HepG2 (cell line): ENCODE measurements around the gene CDC37. TPM values are rescaled to one million over a fixed set of nuclear protein-coding genes. Genes with fewer than 3 reads are reported as not detected.

Experiments
- ATAC-seq: fragments of 200-7000 bp; cut with Tn5 transposase; 3 replicates; pipeline ENCODE4 v1.9.1; 2020; ENCODE audit warnings: mild to moderate bottlenecking, moderate library complexity
- BruUV-seq: library from RNA; stranded (reverse); fragments of 400-500 nt; replicated peaks from 2 replicates; lab custom pipeline; 2021; lab: Mats Ljungman, UMichigan
- CTCF ChIA-PET: fragments of 300-600 bp; formaldehyde crosslinking; extraction: SDS; loops from one replicate; lab custom pipeline; 2021; ENCODE audit warnings: low total read pairs, inconsistent platforms, low intra/inter-chr PET ratio; lab: Yijun Ruan, JAX
- POLR2A ChIA-PET: fragments of 350-600 bp; sonication (Branson Sonifier 250); formaldehyde crosslinking; loops from one replicate; lab custom pipeline; 2020; ENCODE audit warnings: antibody characterized with exemption, inconsistent platforms; lab: Yijun Ruan, JAX
- DNase-seq: peaks from one replicate; pipeline ENCODE4 v3.0.0-alpha.2; 2015; ENCODE audit warnings: low spot score
- FAIRE-seq: peaks from 3 replicates; lab custom pipeline; 2011; peaks lifted over from hg19 to GRCh38; lab: Jason Lieb, UNC
- H2AFZ ChIP-seq: one replicate; pipeline ENCODE4 v1.6.1; 2011; ENCODE audit warnings: low read length, inconsistent platforms
- H3K27ac ChIP-seq: fragments of 300-600 bp; 3 replicates; pipeline ENCODE4 v1.8.0; 2011; ENCODE audit warnings: mixed run types, mild to moderate bottlenecking, mixed read lengths, low read length, inconsistent platforms; ENCODE audit not compliant: insufficient read depth; ENCODE audit errors: extremely low read length
- H3K27me3 ChIP-seq, 2 experiments: fragments of 200-600 bp in 1 of 2; 2 replicates in 1 of 2; 3 replicates in 1 of 2; pipeline versions ENCODE4 v1.6.0 to v1.8.0; 2011; ENCODE audit warnings: low read length in 2 of 2, mild to moderate bottlenecking in 2 of 2, moderate library complexity in 2 of 2, inconsistent platforms in 1 of 2; ENCODE audit not compliant: insufficient read depth in 2 of 2, control insufficient read depth in 1 of 2
- H3K36me3 ChIP-seq, 2 experiments: fragments of 200-600 bp in 1 of 2; replicated peaks in 1 of 2; 2 replicates in 1 of 2; 3 replicates in 1 of 2; pipeline versions ENCODE4 v1.5.1 to v1.8.0; 2011; ENCODE audit warnings: low read length in 2 of 2, inconsistent platforms in 1 of 2; ENCODE audit not compliant: insufficient read depth in 2 of 2, control insufficient read depth in 1 of 2
- H3K4me1 ChIP-seq: 2 replicates; pipeline ENCODE4 v1.5.1; 2012; ENCODE audit warnings: low read length, inconsistent platforms; ENCODE audit not compliant: insufficient read depth
- H3K4me2 ChIP-seq: 2 replicates; pipeline ENCODE4 v1.6.0; 2011; ENCODE audit warnings: low read depth, low read length, inconsistent platforms
- H3K4me3 ChIP-seq, 3 experiments: fragments of 200-600 bp in 1 of 3; sonication (generic), shearing (Covaris generic) in 1 of 3; replicated peaks in 1 of 3; 2 replicates each; pipeline ENCODE4 v1.5.1; 2011 to 2016; ENCODE audit warnings: low read length in 3 of 3, inconsistent platforms in 2 of 3, low read depth in 2 of 3, mild to moderate bottlenecking in 2 of 3, control low read depth in 1 of 3, mixed read lengths in 1 of 3; ENCODE audit not compliant: insufficient read depth in 1 of 3
- H3K79me2 ChIP-seq: one replicate; pipeline ENCODE4 v1.6.1; 2011; ENCODE audit warnings: low read length, inconsistent platforms; ENCODE audit not compliant: insufficient read depth
- H3K9ac ChIP-seq: 2 replicates; pipeline ENCODE4 v1.6.0; 2011; ENCODE audit warnings: mild to moderate bottlenecking, low read depth, low read length, inconsistent platforms; ENCODE audit not compliant: insufficient read depth
- H3K9me3 ChIP-seq: 2 replicates; pipeline ENCODE4 v1.5.1; 2012; ENCODE audit warnings: mild to moderate bottlenecking, low read length
- H4K20me1 ChIP-seq: 2 replicates; pipeline ENCODE4 v1.6.0; 2011; ENCODE audit warnings: inconsistent platforms, mild to moderate bottlenecking, low read length, moderate library complexity; ENCODE audit not compliant: insufficient read depth
- ETV5 ChIP-seq: IDR thresholded peaks from 2 replicates; pipeline ENCODE4 v1.6.1; 2018; ENCODE audit warnings: missing biosample characterization, missing genetic modification reagents, inconsistent platforms, borderline replicate concordance
- FOXK2 ChIP-seq: fragments of 450-650 bp; IDR thresholded peaks from 2 replicates; pipeline ENCODE4 v1.6.1; 2016
- GABPB1 ChIP-seq: IDR thresholded peaks from 2 replicates; pipeline ENCODE4 v1.6.1; 2016; ENCODE audit warnings: mild to moderate bottlenecking, missing genetic modification reagents, moderate library complexity, missing compliant biosample characterization
- HIVEP1 ChIP-seq: sonication (generic); formaldehyde crosslinking; IDR thresholded peaks from 2 replicates; pipeline ENCODE4 v1.4.0; 2020; ENCODE audit warnings: mild to moderate bottlenecking, missing genetic modification reagents
- HNRNPLL ChIP-seq: fragments of 200-400 bp; formaldehyde crosslinking; IDR thresholded peaks from 2 replicates; pipeline ENCODE4 v1.6.1; 2017; ENCODE audit warnings: mild to moderate bottlenecking, low read depth, low read length; ENCODE audit not compliant: poor library complexity, severe bottlenecking
- JUND ChIP-seq: sonication (generic); formaldehyde crosslinking; IDR thresholded peaks from 2 replicates; pipeline ENCODE4 v1.8.0; 2022; ENCODE audit warnings: mild to moderate bottlenecking, missing genetic modification reagents
- MTA3 ChIP-seq: sonication (generic); formaldehyde crosslinking; IDR thresholded peaks from 2 replicates; pipeline ENCODE4 v1.4.0; 2020; ENCODE audit warnings: missing genetic modification reagents
- NBN ChIP-seq: fragments of 450-650 bp; conservative IDR thresholded peaks from 2 replicates; pipeline ENCODE4 v1.6.1; 2017
- NFE2 ChIP-seq: sonication (generic); formaldehyde crosslinking; IDR thresholded peaks from 2 replicates; pipeline ENCODE4 v1.4.0; 2020; ENCODE audit warnings: missing genetic modification reagents
- NRL ChIP-seq: sonication (generic); formaldehyde crosslinking; IDR thresholded peaks from 2 replicates; pipeline ENCODE4 v1.5.0; 2020; ENCODE audit warnings: missing genetic modification reagents, mild to moderate bottlenecking, moderate library complexity, borderline replicate concordance
- PITX1 ChIP-seq: sonication (generic); formaldehyde crosslinking; IDR thresholded peaks from 2 replicates; pipeline ENCODE4 v1.5.1; 2020; ENCODE audit warnings: mild to moderate bottlenecking, missing genetic modification reagents
- POGK ChIP-seq: sonication (generic); formaldehyde crosslinking; conservative IDR thresholded peaks from 2 replicates; pipeline ENCODE4 v1.8.0; 2022; ENCODE audit warnings: mild to moderate bottlenecking, moderate library complexity, missing genetic modification reagents
- POLR2AphosphoS2 ChIP-seq: IDR thresholded peaks from 2 replicates; pipeline ENCODE4 v1.6.1; 2011; ENCODE audit warnings: low read depth, low read length, improper control_type of control experiment
- PRMT3 ChIP-seq: sonication (generic); formaldehyde crosslinking; IDR thresholded peaks from 2 replicates; pipeline ENCODE4 v1.8.1; 2022; ENCODE audit warnings: low read depth, mild to moderate bottlenecking, moderate library complexity, missing genetic modification reagents, borderline replicate concordance
- SMC3 ChIP-seq: IDR thresholded peaks from 2 replicates; pipeline ENCODE4 v1.6.1; 2011; ENCODE audit warnings: low read length, improper control_type of control experiment
- SP2 ChIP-seq: sonication (generic); formaldehyde crosslinking; IDR thresholded peaks from 2 replicates; pipeline ENCODE4 v1.5.1; 2020; ENCODE audit warnings: mild to moderate bottlenecking, missing genetic modification reagents
- TFE3 ChIP-seq: IDR thresholded peaks from 2 replicates; pipeline ENCODE4 v1.6.1; 2016
- ZFP1 ChIP-seq: IDR thresholded peaks from 2 replicates; pipeline ENCODE4 v1.6.1; 2016
- ZFP37 ChIP-seq: sonication (generic); formaldehyde crosslinking; IDR thresholded peaks from 2 replicates; pipeline ENCODE4 v1.4.0; 2020; ENCODE audit warnings: missing genetic modification reagents, borderline replicate concordance
- ZNF530 ChIP-seq: sonication (generic); formaldehyde crosslinking; IDR thresholded peaks from 2 replicates; pipeline ENCODE4 v1.5.0; 2020; ENCODE audit warnings: low read depth, mild to moderate bottlenecking, missing genetic modification reagents
- ZNF83 ChIP-seq: sonication (generic); formaldehyde crosslinking; IDR thresholded peaks from 2 replicates; pipeline ENCODE4 v1.4.0; 2020; ENCODE audit warnings: missing genetic modification reagents, mild to moderate bottlenecking, borderline replicate concordance
- ZNF841 ChIP-seq: sonication (generic); formaldehyde crosslinking; IDR thresholded peaks from 2 replicates; pipeline ENCODE4 v1.8.1; 2023; ENCODE audit warnings: missing genetic modification reagents, borderline replicate concordance
- WGBS: methylation state at CpG from one replicate; pipeline ENCODE4 v1.1.6; 2017; ENCODE audit warnings: low lambda C conversion rate; 5-methylcytosine and 5-hydroxymethylcytosine counted together
- in situ Hi-C: cut with HindIII; loops from 2 replicates; pipeline ENCODE4 v1.10.0; 2017; ENCODE audit warnings: low pct_unique_long_range_greater_than_20kb; ENCODE audit not compliant: extremely low pct_ligation_motif_present
- intact Hi-C: fragments of 100-400 bp; cut with micrococcal nuclease; formaldehyde crosslinking; loops from one replicate; pipeline ENCODE4 v1.10.0; 2022; ENCODE audit not compliant: unreplicated experiment
- polyA plus RNA-seq, 8 experiments: library from polyadenylated mRNA; depleted of rRNA in 3 of 8; stranded (reverse) in 7 of 8; unstranded in 1 of 8; fragments of >200 nt; fragmentation: Illumina TruSeq in 4 of 8; extraction: Trizol in 4 of 8; gene quantifications; 2 replicates each; pipeline versions ENCODE4 v1.2.1 to v1.2.3, GENCODE V29; 2011 to 2016; ENCODE audit warnings: low read depth in 4 of 8, missing spikeins in 1 of 8, mixed read lengths in 1 of 8; ENCODE audit not compliant: insufficient read depth in 1 of 8
- total RNA-seq, 5 experiments: library from RNA; depleted of rRNA; stranded (reverse); fragments of >200 nt; fragmentation: Illumina TruSeq; extraction: Trizol; gene quantifications; 2 replicates each; pipeline ENCODE4 v1.2.3, GENCODE V29; 2016; ENCODE audit warnings: low read depth in 1 of 5

The CDC37 gene
- total and polyA plus RNA-seq, 2 of the 13 experiments (the other 11 are each of a cell fraction or from before 2014, with no cell fraction given) = 158 to 177 TPM

- no peaks in the 10 kb centered on the region; the same call in 1 of the 2 replicates for H4K20me1 ChIP-seq
- ChIA-PET POLR2A (interaction anchor here (1.0 to 1.8 kb wide), 5 partner anchors 12 to 155 kb away, joined by 3 to 12 read pairs (median 4); partner anchors contain the start of genes CDC37, ICAM1 and TYK2), CTCF (interaction anchor here (3.1 kb wide), 1 partner anchor 12 kb away, joined by 37 read pairs; the partner anchor contains the start of gene CDC37)
- H3K4me3 ChIP-seq = peak overlapping the region; percentile 60 to 81 (median 67)
- FAIRE-seq (peak; percentile 49), DNase-seq (peak; percentile 83), ATAC-seq (peak; percentile 83)
- peak overlapping the region; percentile 64 for H3K9ac ChIP-seq
- peaks cover 16 to 44% of the 10 kb centered on the region in 2 experiments for H3K27me3 ChIP-seq
- H3K4me2 ChIP-seq = peak overlapping the region; percentile 99
- H3K27ac ChIP-seq = peak overlapping the region; percentile 58
- no peaks in the 10 kb centered on the region for H3K79me2 ChIP-seq
- in situ Hi-C loops (no loop called here), intact Hi-C loops (no loop called here)
- peaks cover 4% of the 10 kb centered on the region; the same call in 1 of the 2 replicates for H3K9me3 ChIP-seq
- no TSS peak for BruUV-seq
- 3% methylated on average over 30 of the region's 67 CpGs for WGBS
- H3K4me1 ChIP-seq = peaks cover 40% of the 10 kb centered on the region
- H2AFZ ChIP-seq = peak overlapping the region; percentile 73
- no peaks in the 10 kb centered on the region for H3K36me3 ChIP-seq
- TF ChIP-seq SMC3 = no peak
- TF ChIP-seq MTA3 (CRISPR knock-in tag) = no peak
- peak; percentile 89 for TF ChIP-seq GABPB1 (CRISPR knock-in tag)
- peak; percentile 46; the same call in 1 of the 2 replicates for TF ChIP-seq PITX1 (CRISPR knock-in tag)
- TF ChIP-seq NRL (CRISPR knock-in tag) = peak; percentile 84; the same call in 1 of the 2 replicates
- peak; percentile 33; the same call in 1 of the 2 replicates for TF ChIP-seq SP2 (CRISPR knock-in tag)
- peak; percentile 100 for TF ChIP-seq HIVEP1 (CRISPR knock-in tag)
- no peak for TF ChIP-seq PRMT3
- peak; percentile 67 for TF ChIP-seq ETV5
- TF ChIP-seq NFE2 (CRISPR knock-in tag) = no peak
- TF ChIP-seq POLR2AphosphoS2 = no peak
- no peak for TF ChIP-seq NBN
- no peak for TF ChIP-seq FOXK2
- peak; percentile 96 for TF ChIP-seq POGK (CRISPR knock-in tag)
- no peak; the same call in 1 of the 2 replicates for TF ChIP-seq TFE3
- no peak for TF ChIP-seq ZNF841 (CRISPR knock-in tag)
- peak; percentile 71; the same call in 1 of the 2 replicates for TF ChIP-seq JUND (CRISPR knock-in tag)
- 0 out of 2 replicates have a peak, but pooled peaks have one; percentile 61 for TF ChIP-seq ZFP37 (CRISPR knock-in tag)
- no peak for TF ChIP-seq ZNF83 (CRISPR knock-in tag)
- TF ChIP-seq ZFP1 = no peak
- TF ChIP-seq HNRNPLL = peak; percentile 63
- no peak for TF ChIP-seq ZNF530 (CRISPR knock-in tag)
Measured at GRCh38 chr19:10416380-10417257, 13.3 kb upstream of the CDC37 start.
